HEK293 (cell line): Measurements from ENCODE around the gene MAP7D1.

Source experiments
- CTCF ChIA-PET: fragments of 350-600 bp; formaldehyde crosslinking; extraction: SDS; loops from one replicate; lab custom pipeline; 2021; ENCODE audit warnings: antibody characterized with exemption; lab: Yijun Ruan, JAX
- POLR2A ChIA-PET: fragments of 300-600 bp; formaldehyde crosslinking; extraction: SDS; loops from one replicate; lab custom pipeline; 2020; ENCODE audit warnings: antibody characterized with exemption, inconsistent platforms; lab: Yijun Ruan, JAX
- H3K27ac ChIP-seq: fragments of 200-500 bp; sonication (Bioruptor generic); 2 replicates; pipeline ENCODE4 v1.5.1; 2014; ENCODE audit warnings: low read depth, low read length, control low read depth, inconsistent platforms; ENCODE audit errors: extremely low read depth
- H3K36me3 ChIP-seq, 2 experiments: fragments of 200-500 bp in 1 of 2; sonication (Bioruptor generic) in 1 of 2; 1 replicate in 1 of 2; 2 replicates in 1 of 2; pipeline ENCODE4 v1.5.1; 2014 to 2017; ENCODE audit warnings: inconsistent platforms in 2 of 2, low read length in 2 of 2; ENCODE audit not compliant: control insufficient read depth in 2 of 2, insufficient read depth in 1 of 2
- H3K4me1 ChIP-seq: fragments of 200-500 bp; sonication (Bioruptor generic); 2 replicates; pipeline ENCODE4 v1.5.1; 2014; ENCODE audit warnings: mild to moderate bottlenecking, low read length, inconsistent platforms; ENCODE audit not compliant: control insufficient read depth, insufficient read depth
- H3K4me3 ChIP-seq: 2 replicates; pipeline ENCODE4 v1.5.1; 2011; ENCODE audit warnings: low read depth, mild to moderate bottlenecking, control low read depth, low read length, moderate library complexity
- H3K9me3 ChIP-seq: fragments of 200-500 bp; sonication (Bioruptor generic); 2 replicates; pipeline ENCODE4 v1.5.1; 2014; ENCODE audit warnings: low read depth, low read length, inconsistent platforms; ENCODE audit not compliant: control insufficient read depth, insufficient read depth
- MZF1 ChIP-seq: fragments of 450-650 bp; formaldehyde crosslinking; IDR thresholded peaks from 2 replicates; pipeline ENCODE4 v1.5.1; 2017; ENCODE audit warnings: missing biosample characterization, missing genetic modification characterization, borderline replicate concordance
- OSR2 ChIP-seq: fragments of 450-650 bp; formaldehyde crosslinking; IDR thresholded peaks from 2 replicates; pipeline ENCODE4 v1.5.1; 2016; ENCODE audit warnings: missing biosample characterization, missing genetic modification characterization
- OVOL3 ChIP-seq: fragments of 450-650 bp; formaldehyde crosslinking; IDR thresholded peaks from 2 replicates; pipeline ENCODE4 v1.5.1; 2016; ENCODE audit warnings: missing biosample characterization, missing genetic modification characterization
- ZNF146 ChIP-seq: fragments of 450-650 bp; formaldehyde crosslinking; IDR thresholded peaks from 2 replicates; pipeline ENCODE4 v1.5.1; 2016; ENCODE audit warnings: missing biosample characterization, missing genetic modification characterization
- ZNF157 ChIP-seq: fragments of 450-650 bp; formaldehyde crosslinking; IDR thresholded peaks from 2 replicates; pipeline ENCODE4 v1.5.1; 2016; ENCODE audit warnings: missing biosample characterization, missing genetic modification characterization
- ZNF19 ChIP-seq: fragments of 450-650 bp; formaldehyde crosslinking; IDR thresholded peaks from 2 replicates; pipeline ENCODE4; 2016; ENCODE audit warnings: missing biosample characterization, missing genetic modification characterization, low read depth
- ZNF324 ChIP-seq: fragments of 450-650 bp; formaldehyde crosslinking; IDR thresholded peaks from 2 replicates; pipeline ENCODE4 v1.5.1; 2016; ENCODE audit warnings: missing biosample characterization, missing genetic modification characterization
- ZNF514 ChIP-seq: fragments of 450-650 bp; formaldehyde crosslinking; IDR thresholded peaks from 2 replicates; pipeline ENCODE4 v1.5.1; 2016; ENCODE audit warnings: missing biosample characterization, missing genetic modification characterization
- ZNF660 ChIP-seq: fragments of 450-650 bp; IDR thresholded peaks from 2 replicates; pipeline ENCODE4 v1.5.1; 2018; ENCODE audit warnings: missing biosample characterization, mild to moderate bottlenecking, missing genetic modification characterization
- ZNF843 ChIP-seq: fragments of 450-650 bp; formaldehyde crosslinking; IDR thresholded peaks from 2 replicates; pipeline ENCODE4 v1.5.1; 2016; ENCODE audit warnings: missing biosample characterization, missing genetic modification characterization
- ZSCAN23 ChIP-seq: fragments of 450-650 bp; formaldehyde crosslinking; IDR thresholded peaks from 2 replicates; pipeline ENCODE4 v1.5.1; 2016; ENCODE audit warnings: missing biosample characterization, missing genetic modification characterization
- TF ChIP-seq, protein P1 (sequence below): fragments of 450-650 bp; formaldehyde crosslinking; IDR thresholded peaks from 2 replicates; pipeline ENCODE4 v1.5.1; 2017; ENCODE audit warnings: missing biosample characterization, missing genetic modification characterization
- TF ChIP-seq, protein P2 (sequence below): fragments of 450-650 bp; formaldehyde crosslinking; IDR thresholded peaks from 2 replicates; pipeline ENCODE4 v1.5.1; 2016; ENCODE audit warnings: missing biosample characterization, missing genetic modification characterization
- TF ChIP-seq, protein P3 (sequence below): fragments of 450-650 bp; formaldehyde crosslinking; IDR thresholded peaks from 2 replicates; pipeline ENCODE4 v1.5.1; 2016; ENCODE audit warnings: missing biosample characterization, missing genetic modification characterization
- TF ChIP-seq, protein P4 (sequence below): fragments of 450-650 bp; formaldehyde crosslinking; IDR thresholded peaks from 2 replicates; pipeline ENCODE4 v1.5.1; 2016; ENCODE audit warnings: missing biosample characterization, missing genetic modification characterization, borderline replicate concordance
- TF ChIP-seq, protein P5 (sequence below): fragments of 450-650 bp; formaldehyde crosslinking; IDR thresholded peaks from 2 replicates; pipeline ENCODE4 v1.5.1; 2016; ENCODE audit warnings: missing biosample characterization, missing genetic modification characterization, borderline replicate concordance

The MAP7D1 gene

GRCh38 chr1:36126005-36126716 is 29.8 kb upstream of the MAP7D1 start (continued):
- TF ChIP-seq ZNF157 (tag by site-specific recombination), result peak; percentile 26; the same call in 1 of the 2 replicates

GRCh38 chr1:36126797-36127500 is 29.0 kb upstream of the MAP7D1 start:
- CTCF ChIA-PET, result no interaction called here
- no peaks in the 10 kb centered on the region for H3K36me3 ChIP-seq
- no peak overlapping the region for H3K27ac ChIP-seq
- H3K4me1 ChIP-seq, result no peaks in the 10 kb centered on the region
- no peak overlapping the region for H3K4me3 ChIP-seq
- H3K9me3 ChIP-seq, result no peaks in the 10 kb centered on the region
- POLR2A ChIA-PET, result interaction anchor here (1.2 kb wide), 1 partner anchor 22 kb away, joined by 5 read pairs; the partner anchor contains the start of gene TRAPPC3
- TF ChIP-seq ZNF660 (tag by site-specific recombination), result no peak
- TF ChIP-seq, protein P1, sequence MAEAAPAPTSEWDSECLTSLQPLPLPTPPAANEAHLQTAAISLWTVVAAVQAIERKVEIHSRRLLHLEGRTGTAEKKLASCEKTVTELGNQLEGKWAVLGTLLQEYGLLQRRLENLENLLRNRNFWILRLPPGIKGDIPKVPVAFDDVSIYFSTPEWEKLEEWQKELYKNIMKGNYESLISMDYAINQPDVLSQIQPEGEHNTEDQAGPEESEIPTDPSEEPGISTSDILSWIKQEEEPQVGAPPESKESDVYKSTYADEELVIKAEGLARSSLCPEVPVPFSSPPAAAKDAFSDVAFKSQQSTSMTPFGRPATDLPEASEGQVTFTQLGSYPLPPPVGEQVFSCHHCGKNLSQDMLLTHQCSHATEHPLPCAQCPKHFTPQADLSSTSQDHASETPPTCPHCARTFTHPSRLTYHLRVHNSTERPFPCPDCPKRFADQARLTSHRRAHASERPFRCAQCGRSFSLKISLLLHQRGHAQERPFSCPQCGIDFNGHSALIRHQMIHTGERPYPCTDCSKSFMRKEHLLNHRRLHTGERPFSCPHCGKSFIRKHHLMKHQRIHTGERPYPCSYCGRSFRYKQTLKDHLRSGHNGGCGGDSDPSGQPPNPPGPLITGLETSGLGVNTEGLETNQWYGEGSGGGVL (tag by site-specific recombination), result peak; percentile 90
- TF ChIP-seq, protein P2, sequence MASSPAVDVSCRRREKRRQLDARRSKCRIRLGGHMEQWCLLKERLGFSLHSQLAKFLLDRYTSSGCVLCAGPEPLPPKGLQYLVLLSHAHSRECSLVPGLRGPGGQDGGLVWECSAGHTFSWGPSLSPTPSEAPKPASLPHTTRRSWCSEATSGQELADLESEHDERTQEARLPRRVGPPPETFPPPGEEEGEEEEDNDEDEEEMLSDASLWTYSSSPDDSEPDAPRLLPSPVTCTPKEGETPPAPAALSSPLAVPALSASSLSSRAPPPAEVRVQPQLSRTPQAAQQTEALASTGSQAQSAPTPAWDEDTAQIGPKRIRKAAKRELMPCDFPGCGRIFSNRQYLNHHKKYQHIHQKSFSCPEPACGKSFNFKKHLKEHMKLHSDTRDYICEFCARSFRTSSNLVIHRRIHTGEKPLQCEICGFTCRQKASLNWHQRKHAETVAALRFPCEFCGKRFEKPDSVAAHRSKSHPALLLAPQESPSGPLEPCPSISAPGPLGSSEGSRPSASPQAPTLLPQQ (tag by site-specific recombination), result peak; percentile 45; the same call in 1 of the 2 replicates
- TF ChIP-seq OVOL3 (tag by site-specific recombination), result no peak
- TF ChIP-seq ZNF146, result no peak
- TF ChIP-seq, protein P3, sequence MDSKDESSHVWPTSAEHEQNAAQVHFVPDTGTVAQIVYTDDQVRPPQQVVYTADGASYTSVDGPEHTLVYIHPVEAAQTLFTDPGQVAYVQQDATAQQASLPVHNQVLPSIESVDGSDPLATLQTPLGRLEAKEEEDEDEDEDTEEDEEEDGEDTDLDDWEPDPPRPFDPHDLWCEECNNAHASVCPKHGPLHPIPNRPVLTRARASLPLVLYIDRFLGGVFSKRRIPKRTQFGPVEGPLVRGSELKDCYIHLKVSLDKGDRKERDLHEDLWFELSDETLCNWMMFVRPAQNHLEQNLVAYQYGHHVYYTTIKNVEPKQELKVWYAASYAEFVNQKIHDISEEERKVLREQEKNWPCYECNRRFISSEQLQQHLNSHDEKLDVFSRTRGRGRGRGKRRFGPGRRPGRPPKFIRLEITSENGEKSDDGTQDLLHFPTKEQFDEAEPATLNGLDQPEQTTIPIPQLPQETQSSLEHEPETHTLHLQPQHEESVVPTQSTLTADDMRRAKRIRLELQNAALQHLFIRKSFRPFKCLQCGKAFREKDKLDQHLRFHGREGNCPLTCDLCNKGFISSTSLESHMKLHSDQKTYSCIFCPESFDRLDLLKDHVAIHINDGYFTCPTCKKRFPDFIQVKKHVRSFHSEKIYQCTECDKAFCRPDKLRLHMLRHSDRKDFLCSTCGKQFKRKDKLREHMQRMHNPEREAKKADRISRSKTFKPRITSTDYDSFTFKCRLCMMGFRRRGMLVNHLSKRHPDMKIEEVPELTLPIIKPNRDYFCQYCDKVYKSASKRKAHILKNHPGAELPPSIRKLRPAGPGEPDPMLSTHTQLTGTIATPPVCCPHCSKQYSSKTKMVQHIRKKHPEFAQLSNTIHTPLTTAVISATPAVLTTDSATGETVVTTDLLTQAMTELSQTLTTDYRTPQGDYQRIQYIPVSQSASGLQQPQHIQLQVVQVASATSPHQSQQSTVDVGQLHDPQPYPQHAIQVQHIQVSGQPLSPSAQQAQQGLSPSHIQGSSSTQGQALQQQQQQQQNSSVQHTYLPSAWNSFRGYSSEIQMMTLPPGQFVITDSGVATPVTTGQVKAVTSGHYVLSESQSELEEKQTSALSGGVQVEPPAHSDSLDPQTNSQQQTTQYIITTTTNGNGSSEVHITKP (tag by site-specific recombination), result 0 out of 2 replicates have a peak, but pooled peaks have one; percentile 26
- no peak for TF ChIP-seq ZNF514 (tag by site-specific recombination)
- no peak for TF ChIP-seq OSR2 (tag by site-specific recombination)
- no peak for TF ChIP-seq ZSCAN23 (tag by site-specific recombination)
- TF ChIP-seq MZF1 (tag by site-specific recombination), result no peak
- TF ChIP-seq ZNF843 (tag by site-specific recombination), result no peak
- TF ChIP-seq ZNF324 (tag by site-specific recombination), result no peak
- TF ChIP-seq, protein P4, sequence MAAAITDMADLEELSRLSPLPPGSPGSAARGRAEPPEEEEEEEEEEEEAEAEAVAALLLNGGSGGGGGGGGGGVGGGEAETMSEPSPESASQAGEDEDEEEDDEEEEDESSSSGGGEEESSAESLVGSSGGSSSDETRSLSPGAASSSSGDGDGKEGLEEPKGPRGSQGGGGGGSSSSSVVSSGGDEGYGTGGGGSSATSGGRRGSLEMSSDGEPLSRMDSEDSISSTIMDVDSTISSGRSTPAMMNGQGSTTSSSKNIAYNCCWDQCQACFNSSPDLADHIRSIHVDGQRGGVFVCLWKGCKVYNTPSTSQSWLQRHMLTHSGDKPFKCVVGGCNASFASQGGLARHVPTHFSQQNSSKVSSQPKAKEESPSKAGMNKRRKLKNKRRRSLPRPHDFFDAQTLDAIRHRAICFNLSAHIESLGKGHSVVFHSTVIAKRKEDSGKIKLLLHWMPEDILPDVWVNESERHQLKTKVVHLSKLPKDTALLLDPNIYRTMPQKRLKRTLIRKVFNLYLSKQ (tag by site-specific recombination), result no peak
- TF ChIP-seq, protein P5, sequence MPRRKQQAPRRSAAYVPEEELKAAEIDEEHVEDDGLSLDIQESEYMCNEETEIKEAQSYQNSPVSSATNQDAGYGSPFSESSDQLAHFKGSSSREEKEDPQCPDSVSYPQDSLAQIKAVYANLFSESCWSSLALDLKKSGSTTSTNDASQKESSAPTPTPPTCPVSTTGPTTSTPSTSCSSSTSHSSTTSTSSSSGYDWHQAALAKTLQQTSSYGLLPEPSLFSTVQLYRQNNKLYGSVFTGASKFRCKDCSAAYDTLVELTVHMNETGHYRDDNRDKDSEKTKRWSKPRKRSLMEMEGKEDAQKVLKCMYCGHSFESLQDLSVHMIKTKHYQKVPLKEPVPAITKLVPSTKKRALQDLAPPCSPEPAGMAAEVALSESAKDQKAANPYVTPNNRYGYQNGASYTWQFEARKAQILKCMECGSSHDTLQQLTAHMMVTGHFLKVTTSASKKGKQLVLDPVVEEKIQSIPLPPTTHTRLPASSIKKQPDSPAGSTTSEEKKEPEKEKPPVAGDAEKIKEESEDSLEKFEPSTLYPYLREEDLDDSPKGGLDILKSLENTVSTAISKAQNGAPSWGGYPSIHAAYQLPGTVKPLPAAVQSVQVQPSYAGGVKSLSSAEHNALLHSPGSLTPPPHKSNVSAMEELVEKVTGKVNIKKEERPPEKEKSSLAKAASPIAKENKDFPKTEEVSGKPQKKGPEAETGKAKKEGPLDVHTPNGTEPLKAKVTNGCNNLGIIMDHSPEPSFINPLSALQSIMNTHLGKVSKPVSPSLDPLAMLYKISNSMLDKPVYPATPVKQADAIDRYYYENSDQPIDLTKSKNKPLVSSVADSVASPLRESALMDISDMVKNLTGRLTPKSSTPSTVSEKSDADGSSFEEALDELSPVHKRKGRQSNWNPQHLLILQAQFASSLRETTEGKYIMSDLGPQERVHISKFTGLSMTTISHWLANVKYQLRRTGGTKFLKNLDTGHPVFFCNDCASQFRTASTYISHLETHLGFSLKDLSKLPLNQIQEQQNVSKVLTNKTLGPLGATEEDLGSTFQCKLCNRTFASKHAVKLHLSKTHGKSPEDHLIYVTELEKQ, result no peak
- no peak for TF ChIP-seq ZNF19
